CD4-positive, alpha-beta T cell treated with Interleukin-17A for 4 hours (primary cell): Measurements from ENCODE around the gene CDH15.
"Not testable (repeated sequence)": the region's sequence is repeated elsewhere in the genome, so short reads cannot be mapped to it uniquely, and the experiment has no call there.

Experiments used
- DNase-seq: peaks from one replicate; pipeline ENCODE4 v3.0.0-alpha.2; 2020; ENCODE audit warnings: mixed read lengths

CDH15 gene

GRCh38 chr16:89242795-89243200 is 71.2 kb downstream of the CDH15 start:
- no peak for DNase-seq

- no peak for DNase-seq
These were observed 72.1 kb downstream of the CDH15 start for GRCh38 chr16:89243664-89244063.

- DNase-seq: not testable (repeated sequence)
These were observed 72.7 kb downstream of the CDH15 start for GRCh38 chr16:89244264-89244663.

GRCh38 chr16:89244754-89245153 is 73.2 kb downstream of the CDH15 start:
- DNase-seq: no peak
